Mesothelial cell of epicardium (in vitro differentiated cells): ENCODE data around the gene TTN. TPM values are rescaled to one million over a fixed set of nuclear protein-coding genes. Genes with fewer than 3 reads are reported as not detected.
"Not testable (repeated sequence)": the region's sequence is repeated elsewhere in the genome, so short reads cannot be mapped to it uniquely, and the experiment has no call there.

ENCODE experiments used
- DNase-seq, 2 experiments: peaks; one replicate each; pipeline ENCODE4 v3.0.0; 2021; ENCODE audit warnings: low spot score in 2 of 2; ENCODE audit not compliant: unreplicated experiment in 2 of 2
- H3K27ac Mint-ChIP-seq: 2 replicates; pipeline ENCODE4 v1.8.0; 2021; ENCODE audit warnings: mixed read lengths
- H3K27me3 Mint-ChIP-seq: 2 replicates; pipeline ENCODE4 v1.8.0; 2021; ENCODE audit warnings: low read depth, mixed read lengths
- H3K36me3 Mint-ChIP-seq: 2 replicates; pipeline ENCODE4 v1.8.0; 2021; ENCODE audit warnings: mixed read lengths
- H3K4me1 Mint-ChIP-seq: 2 replicates; pipeline ENCODE4 v1.8.0; 2021; ENCODE audit warnings: mixed read lengths
- H3K4me3 Mint-ChIP-seq: 2 replicates; pipeline ENCODE4 v1.8.0; 2021; ENCODE audit warnings: mild to moderate bottlenecking, moderate library complexity, mixed read lengths
- H3K9me3 Mint-ChIP-seq: 2 replicates; pipeline ENCODE4 v1.8.0; 2021; ENCODE audit warnings: mixed read lengths
- total RNA-seq: library from RNA; stranded (reverse); gene quantifications from 3 replicates; pipeline ENCODE4 v1.2.1, GENCODE V29; 2021
- TF ChIP-seq, protein P1 (sequence below): fragments of 200-600 bp; sonication (generic); IDR thresholded peaks from one replicate; pipeline ENCODE4 v1.5.0; 2021; ENCODE audit warnings: antibody characterized with exemption; ENCODE audit not compliant: unreplicated experiment

TTN gene
- total RNA-seq, 1 donor from 2014 or later = 1.2 TPM

DNA sequence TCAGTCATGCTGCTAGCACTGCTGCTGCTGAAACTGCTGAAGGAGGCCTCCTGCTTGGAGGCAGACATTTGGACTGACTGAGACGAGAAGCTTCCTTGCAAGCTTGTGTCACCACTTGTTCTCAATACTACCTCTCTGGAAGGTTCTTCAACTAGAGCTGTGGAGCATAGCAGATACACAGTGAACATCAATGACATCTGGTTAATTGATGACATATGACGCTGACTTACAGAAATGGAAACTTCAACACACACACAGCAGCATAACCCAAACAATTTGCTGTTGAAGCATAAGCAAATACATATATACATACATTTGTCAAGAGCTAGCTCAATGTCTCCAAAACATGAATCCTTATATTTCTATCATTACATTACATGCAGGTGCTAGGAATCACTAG lies 279.6 kb downstream of the TTN start:
- TF ChIP-seq, protein P1, sequence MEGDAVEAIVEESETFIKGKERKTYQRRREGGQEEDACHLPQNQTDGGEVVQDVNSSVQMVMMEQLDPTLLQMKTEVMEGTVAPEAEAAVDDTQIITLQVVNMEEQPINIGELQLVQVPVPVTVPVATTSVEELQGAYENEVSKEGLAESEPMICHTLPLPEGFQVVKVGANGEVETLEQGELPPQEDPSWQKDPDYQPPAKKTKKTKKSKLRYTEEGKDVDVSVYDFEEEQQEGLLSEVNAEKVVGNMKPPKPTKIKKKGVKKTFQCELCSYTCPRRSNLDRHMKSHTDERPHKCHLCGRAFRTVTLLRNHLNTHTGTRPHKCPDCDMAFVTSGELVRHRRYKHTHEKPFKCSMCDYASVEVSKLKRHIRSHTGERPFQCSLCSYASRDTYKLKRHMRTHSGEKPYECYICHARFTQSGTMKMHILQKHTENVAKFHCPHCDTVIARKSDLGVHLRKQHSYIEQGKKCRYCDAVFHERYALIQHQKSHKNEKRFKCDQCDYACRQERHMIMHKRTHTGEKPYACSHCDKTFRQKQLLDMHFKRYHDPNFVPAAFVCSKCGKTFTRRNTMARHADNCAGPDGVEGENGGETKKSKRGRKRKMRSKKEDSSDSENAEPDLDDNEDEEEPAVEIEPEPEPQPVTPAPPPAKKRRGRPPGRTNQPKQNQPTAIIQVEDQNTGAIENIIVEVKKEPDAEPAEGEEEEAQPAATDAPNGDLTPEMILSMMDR = no peak
- peaks cover 25% of the 10 kb centered on the region for H3K36me3 Mint-ChIP-seq
- H3K9me3 Mint-ChIP-seq = no peaks in the 10 kb centered on the region
- DNase-seq = no peak
- no peak overlapping the region for H3K4me3 Mint-ChIP-seq
- no peaks in the 10 kb centered on the region for H3K27me3 Mint-ChIP-seq
- H3K27ac Mint-ChIP-seq = no peak overlapping the region
- peaks cover 13% of the 10 kb centered on the region for H3K4me1 Mint-ChIP-seq

DNA sequence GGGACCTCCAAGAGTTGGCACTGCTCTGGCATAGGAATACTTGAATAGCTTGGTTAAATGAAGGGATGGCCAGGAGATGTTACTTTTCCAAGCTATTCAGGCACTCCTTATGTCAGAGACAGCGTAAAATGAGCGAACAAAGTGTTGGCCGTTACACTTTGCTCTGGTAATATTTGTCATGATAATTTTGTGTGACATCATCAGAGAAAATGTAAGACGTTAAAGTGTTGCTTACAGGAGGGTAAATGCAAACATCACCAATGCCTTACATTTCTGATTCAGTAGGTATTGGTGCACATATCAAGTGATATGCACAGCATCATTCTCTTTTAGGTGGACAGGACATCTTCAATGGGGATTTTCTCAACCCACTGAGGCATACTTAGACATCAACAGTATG lies 281.0 kb downstream of the TTN start:
- no peaks in the 10 kb centered on the region for H3K27me3 Mint-ChIP-seq
- no peaks in the 10 kb centered on the region for H3K9me3 Mint-ChIP-seq
- TF ChIP-seq, protein P1 = no peak
- peaks cover 13% of the 10 kb centered on the region for H3K4me1 Mint-ChIP-seq
- no peak for DNase-seq
- H3K4me3 Mint-ChIP-seq = no peak overlapping the region
- peaks cover 12% of the 10 kb centered on the region for H3K36me3 Mint-ChIP-seq
- H3K27ac Mint-ChIP-seq = no peak overlapping the region

DNA sequence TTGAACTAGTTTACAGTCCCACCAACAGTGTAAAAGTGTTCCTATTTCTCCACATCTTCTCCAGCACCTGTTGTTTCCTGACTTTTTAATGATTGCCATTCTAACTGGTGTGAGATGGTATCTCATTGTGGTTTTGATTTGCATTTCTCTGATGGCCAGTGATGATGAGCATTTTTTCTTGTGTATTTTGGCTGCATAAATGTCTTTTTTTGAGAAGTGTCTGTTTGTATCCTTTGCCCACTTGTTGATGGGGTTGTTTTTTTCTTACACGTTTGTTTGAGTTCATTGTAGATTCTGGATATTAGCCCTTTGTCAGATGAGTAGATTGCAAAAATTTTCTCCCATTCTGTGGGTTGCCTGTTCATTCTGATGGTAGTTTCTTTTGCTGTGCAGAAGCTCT lies 281.8 kb downstream of the TTN start:
- H3K36me3 Mint-ChIP-seq, H3K27ac Mint-ChIP-seq, DNase-seq, H3K27me3 Mint-ChIP-seq, H3K9me3 Mint-ChIP-seq: not testable (repeated sequence)
- H3K4me3 Mint-ChIP-seq = peak overlapping the region; percentile 20
- H3K4me1 Mint-ChIP-seq = peaks cover 13% of the 10 kb centered on the region

DNA sequence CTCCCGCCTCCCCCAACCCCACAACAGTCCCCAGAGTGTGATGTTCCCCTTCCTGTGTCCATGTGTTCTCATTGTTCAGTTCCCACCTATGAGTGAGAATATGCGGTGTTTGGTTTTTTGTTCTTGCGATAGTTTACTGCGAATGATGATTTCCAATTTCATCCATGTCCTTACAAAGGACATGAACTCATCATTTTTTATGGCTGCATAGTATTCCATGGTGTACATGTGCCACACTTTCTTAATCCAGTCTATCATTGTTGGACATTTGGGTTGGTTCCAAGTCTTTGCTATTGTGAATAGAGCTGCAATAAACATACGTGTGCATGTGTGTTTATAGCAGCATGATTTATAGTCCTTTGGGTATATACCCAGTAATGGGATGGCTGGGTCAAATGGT lies 282.2 kb downstream of the TTN start:
- not testable (repeated sequence) for DNase-seq, H3K27me3 Mint-ChIP-seq, H3K4me3 Mint-ChIP-seq, H3K27ac Mint-ChIP-seq, H3K36me3 Mint-ChIP-seq, H3K9me3 Mint-ChIP-seq
- peaks cover 13% of the 10 kb centered on the region for H3K4me1 Mint-ChIP-seq

DNA sequence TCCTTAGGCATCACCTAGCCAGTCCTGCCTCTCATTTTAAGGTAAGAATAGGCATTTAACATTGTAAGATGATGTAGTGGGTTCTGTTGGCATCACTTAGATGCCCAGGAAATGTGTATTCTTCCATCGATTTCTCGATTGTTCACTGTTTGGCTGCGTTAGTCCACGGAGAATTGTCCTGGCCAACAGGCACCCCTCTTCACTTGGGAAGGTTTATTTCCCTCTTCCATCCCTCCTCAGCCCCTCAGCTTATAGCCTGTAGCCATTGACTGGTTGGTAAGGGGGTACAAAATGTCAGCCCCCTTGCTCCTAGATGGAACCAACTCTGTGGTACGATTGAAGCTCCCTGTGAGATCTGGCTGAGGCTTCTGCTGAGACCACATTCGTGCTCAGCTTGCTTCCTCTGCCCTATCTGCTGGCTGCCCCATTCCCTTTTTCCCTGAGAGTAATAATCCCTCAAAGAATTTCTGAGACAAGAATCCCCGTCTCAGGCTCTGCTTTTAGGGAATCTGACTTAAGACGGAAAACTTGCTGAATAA lies 283.6 kb downstream of the TTN start:
- DNase-seq = no peak
- Mint-ChIP-seq H3K9me3 (no peaks in the 10 kb centered on the region), H3K4me1 (peaks cover 13% of the 10 kb centered on the region), H3K27me3 (no peaks in the 10 kb centered on the region), H3K36me3 (peaks cover 6% of the 10 kb centered on the region), H3K27ac (peak overlapping the region; percentile 96), H3K4me3 (peak overlapping the region; percentile 96)
- TF ChIP-seq, protein P1 = no peak

DNA sequence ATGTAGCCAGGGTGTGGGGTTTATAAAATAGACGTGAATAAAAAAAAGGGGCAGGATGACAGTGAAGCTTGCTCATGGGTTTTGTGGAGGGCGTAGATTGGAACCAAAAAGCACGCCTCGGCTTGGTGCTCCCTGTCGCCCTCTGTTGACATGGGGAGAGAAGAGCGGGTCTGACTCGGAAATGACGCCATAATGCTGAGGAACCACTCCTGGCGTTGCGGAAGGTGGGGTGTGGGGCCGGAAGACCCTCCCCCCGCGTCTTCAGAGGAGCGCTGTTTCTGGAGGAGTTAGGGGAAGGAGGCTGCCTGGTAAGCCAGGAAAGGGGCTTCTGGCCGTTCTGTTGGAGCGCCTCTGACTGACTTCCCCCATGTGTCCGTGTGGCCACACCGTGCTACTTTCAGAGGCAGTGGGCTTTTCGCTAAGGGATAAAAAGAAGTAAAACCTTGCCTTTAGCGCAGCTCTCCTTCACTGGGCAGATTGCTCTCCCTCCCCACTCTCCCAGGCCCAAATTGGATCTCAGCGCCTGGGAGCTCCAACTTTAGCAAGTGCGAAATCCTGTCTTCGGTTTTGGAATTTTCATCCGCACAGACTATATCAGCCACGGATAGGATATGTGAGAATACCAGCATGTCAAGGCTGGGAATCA lies 284.1 kb downstream of the TTN start:
- TF ChIP-seq, protein P1 = peak; percentile 57
- peaks cover 4% of the 10 kb centered on the region for H3K36me3 Mint-ChIP-seq
- peaks cover 13% of the 10 kb centered on the region for H3K4me1 Mint-ChIP-seq
- peak overlapping the region; percentile 96 for H3K27ac Mint-ChIP-seq
- peak overlapping the region; percentile 96 for H3K4me3 Mint-ChIP-seq
- DNase-seq = peak; percentile 64 to 85
- no peaks in the 10 kb centered on the region for H3K27me3 Mint-ChIP-seq
- H3K9me3 Mint-ChIP-seq = no peaks in the 10 kb centered on the region
